HG03378 (cell line): ENCODE measurements around the gene GRID1.

Experiments
- ATAC-seq: cut with Tn5 transposase; IDR thresholded peaks from one replicate; pipeline ENCODE4 v1.9.1; 2021; ENCODE audit warnings: mild to moderate bottlenecking, moderate library complexity; ENCODE audit not compliant: unreplicated experiment

GRID1 gene

GRCh38 chr10:86366033-86366901 is at the start of gene GRID1:
GRID1 (minus strand) TSS chr10:86366795.
- no peak for ATAC-seq

DNA sequence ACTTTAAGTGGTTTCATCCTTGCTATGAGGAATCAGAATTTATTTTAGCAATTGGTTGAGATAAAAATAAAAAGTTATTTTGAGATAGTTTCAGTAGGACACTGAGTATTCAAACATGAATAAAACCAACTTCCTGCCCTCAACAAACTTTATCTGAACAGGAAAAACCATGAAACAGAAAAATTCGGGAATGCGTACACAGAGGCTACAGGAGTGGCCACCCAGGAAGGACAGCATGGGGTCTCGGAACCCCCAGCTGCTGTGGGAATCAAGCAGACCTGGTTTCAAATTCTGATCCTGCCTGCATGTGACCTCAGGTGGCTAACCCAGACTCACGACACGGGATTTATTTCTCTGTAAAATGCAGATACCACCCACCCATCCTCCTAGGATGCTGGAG is 49.0 kb upstream of the GRID1 start:
- no peak for ATAC-seq

DNA sequence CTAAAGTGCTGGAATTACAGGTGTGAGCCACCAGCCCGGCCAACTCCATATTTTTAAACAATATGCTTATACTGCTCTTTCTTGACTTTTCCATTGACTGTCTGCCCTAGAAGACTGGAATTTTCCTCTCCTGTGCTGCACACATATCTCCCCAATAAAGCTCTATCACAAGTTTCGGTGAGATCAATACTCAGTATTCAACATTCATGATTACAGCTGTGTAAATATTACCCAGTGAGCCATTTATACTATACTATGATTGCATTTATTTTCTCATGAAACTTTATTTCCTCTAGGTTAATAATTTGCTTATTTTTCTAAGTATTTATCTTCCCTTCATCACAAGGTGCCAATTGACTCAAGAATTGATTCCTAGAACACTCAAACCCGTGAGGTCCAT is 48.5 kb upstream of the GRID1 start:
- ATAC-seq = no peak

DNA sequence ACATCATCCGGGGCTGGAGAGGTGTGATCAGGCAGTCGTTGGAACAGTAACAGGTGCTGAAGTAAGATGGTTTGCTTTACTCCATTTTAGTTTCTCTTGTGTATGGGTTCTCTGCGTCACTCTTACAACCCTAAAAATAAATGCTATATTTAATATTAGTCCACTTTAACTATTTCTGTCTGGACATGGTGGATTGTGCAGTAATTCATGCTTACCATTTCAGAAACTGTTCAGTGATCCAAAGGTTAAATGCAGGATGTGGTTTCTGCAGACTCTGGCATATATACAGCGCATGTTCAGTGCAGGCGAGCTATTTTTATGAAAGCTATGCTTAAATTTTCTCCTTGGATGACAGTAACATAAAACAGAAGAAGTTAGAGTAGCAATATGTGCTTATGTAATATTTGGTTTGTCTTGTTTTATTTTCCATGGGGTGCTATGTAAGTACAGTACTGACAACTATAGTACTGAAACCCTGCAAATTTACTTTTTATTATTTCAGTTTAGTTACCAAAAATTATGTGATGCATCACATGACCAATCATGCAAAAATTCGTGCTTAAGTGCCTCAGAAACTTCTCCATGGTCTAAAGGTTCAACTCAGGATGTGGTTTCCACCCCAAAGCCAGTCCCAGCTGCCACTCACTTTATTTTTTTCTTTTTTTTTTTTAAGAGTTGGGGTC is 46.6 kb upstream of the GRID1 start:
- ATAC-seq = peak; percentile 85

GRCh38 chr10:86411852-86412560 is 45.4 kb upstream of the GRID1 start:
- ATAC-seq = no peak

GRCh38 chr10:86411281-86411841 is 44.8 kb upstream of the GRID1 start:
- peak; percentile 56 for ATAC-seq

GRCh38 chr10:86410542-86411124 is 44.0 kb upstream of the GRID1 start:
- no peak for ATAC-seq

GRCh38 chr10:86409183-86409582 is 42.6 kb upstream of the GRID1 start:
- no peak for ATAC-seq

DNA sequence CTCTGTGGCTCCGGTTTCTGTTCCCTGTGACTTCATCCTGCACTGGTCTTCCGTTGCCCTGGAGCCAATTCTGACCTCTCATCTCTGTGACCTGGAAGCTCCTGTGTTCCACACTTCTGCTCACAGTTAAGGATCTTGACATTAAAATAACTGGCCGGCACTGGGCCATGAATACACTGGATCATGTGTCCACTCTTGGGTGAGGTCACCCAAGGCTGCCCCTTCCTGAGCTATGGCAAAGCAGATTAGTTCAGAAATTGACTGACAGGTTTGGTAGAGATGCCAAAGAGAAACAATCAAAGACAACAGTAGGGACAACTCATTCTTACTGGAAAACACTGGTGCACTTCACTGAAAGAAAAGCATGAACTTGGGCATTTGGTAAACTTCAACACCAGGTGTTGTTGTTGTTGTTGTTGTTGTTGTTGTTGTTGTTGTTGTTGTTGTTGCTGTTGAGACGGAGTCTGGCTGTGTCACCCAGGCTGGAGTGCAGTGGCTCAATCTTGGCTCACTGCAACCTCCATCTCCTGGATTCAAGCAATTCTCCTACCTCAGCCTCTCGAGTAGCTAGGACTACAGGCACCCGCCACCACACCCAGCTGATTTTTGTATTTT is 36.7 kb upstream of the GRID1 start:
- ATAC-seq = no peak

- ATAC-seq = no peak
Observed at GRCh38 chr10:86402283-86402941, 35.8 kb upstream of the GRID1 start.

DNA sequence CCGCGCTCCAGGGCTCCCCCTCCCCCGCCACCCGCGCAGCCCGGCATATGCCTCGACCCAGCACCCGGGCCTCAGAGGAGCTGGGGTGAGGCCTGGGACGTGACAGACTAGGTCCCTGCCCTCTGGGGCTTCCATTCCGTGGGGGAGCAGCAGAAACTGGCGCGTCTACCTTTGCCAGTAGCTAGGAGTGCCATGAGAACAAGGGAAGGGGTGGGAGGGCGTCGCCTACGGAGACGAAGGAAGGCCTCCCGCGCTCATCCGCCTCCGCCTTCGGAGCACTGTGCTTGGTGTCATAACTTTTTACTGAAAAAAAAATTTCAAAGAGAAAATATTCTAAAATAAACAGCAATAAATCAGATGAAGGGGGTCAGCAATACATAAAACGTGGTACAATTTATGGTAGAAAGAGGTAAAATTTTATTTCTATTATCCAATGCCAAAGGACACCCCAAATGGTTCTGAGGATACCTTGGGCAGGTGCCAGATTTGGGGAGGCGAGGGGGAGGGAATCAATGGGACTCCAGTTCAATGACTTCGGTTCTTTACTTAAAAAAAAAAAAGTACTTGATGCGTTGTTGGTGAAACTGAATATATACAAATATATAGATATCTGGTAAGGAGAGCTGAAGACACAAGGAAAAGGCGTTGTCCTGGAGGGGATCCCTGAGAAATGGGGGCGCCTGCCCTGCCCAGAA is 35.1 kb upstream of the GRID1 start:
- ATAC-seq = no peak

DNA sequence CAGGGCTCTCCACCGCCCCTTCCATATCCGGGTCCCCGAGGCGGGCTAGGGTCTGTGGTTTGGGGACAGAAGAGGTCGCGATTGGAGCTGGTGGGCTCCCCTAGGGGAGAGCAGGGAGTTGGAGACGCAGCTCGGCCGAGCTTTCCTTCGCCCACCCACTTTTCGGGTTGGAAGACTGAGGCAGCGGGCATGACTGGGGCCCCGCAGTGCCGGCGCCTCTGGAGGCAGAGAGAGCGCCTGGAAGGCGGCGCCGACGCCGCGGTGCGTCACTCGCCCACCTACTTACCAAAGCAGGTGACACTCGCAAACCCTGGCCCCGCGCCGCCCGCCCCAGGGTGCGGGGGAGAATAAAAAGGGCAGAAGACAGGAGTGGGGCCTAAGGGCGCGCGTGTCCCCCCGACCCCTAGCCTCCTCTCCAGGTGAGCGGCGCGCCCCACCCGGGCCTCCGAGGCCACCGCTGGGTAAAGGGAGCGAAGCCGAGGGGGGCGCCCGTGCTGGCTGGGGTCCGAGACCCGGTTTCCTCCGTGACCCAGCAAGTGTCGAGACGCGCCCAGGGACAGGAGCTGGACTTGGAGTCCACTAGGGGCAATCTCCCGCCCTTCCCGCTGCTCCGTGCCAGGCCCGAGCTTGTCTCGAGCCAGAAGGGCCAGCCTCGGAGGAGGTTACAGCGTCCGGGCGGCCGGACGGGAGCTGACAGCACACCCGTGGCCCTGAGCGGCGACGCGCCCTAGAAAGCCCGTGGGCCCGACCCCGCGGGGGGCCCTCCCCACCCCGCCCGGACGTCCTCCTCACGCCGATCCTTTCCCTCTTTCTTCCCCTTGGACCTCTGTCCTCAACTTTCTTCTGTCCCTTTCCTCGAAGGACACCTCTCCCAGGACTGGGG is 34.4 kb upstream of the GRID1 start:
- ATAC-seq = peak; percentile 28

- peak; percentile 82 for ATAC-seq
Observed at GRCh38 chr10:86399879-86400704, 33.5 kb upstream of the GRID1 start.

DNA sequence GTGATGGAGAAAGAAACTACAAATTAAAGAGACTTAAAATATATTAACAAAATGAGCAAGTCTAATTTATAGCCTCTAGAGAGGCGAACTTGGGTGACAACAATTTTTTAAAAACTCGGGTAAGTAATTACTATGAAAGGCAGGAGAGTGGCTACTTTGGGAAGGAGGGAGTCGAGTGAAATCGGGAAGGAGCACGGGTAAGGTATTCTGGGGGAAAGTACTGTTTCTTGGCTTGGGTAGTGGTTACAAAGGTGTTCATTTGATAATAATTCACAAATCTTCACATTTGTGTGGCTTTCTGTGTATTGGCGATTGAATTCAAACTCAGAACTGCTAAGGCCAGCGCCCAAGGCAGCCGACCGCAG is 32.9 kb upstream of the GRID1 start:
- ATAC-seq = no peak

DNA sequence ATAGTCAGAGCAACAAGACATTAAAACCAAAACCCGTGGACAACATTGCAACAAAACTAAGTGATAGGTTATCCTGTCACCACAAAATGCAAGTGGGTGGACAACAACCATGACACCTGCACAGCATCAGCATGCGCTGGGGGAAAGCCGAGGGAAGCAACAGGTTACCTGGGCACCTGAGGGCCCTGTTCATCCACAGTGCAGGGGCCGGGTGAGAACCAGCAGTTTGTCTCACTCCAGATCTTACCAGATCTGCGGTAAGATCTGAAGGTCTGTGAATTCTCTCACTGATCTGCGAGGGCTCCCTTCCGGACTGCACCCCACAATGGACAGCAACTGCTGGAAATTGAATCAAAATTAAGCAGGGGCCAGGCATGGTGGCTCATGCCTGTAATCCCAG is 30.5 kb upstream of the GRID1 start:
- ATAC-seq = no peak

GRCh38 chr10:86393862-86394455 is 27.4 kb upstream of the GRID1 start:
- no peak for ATAC-seq

DNA sequence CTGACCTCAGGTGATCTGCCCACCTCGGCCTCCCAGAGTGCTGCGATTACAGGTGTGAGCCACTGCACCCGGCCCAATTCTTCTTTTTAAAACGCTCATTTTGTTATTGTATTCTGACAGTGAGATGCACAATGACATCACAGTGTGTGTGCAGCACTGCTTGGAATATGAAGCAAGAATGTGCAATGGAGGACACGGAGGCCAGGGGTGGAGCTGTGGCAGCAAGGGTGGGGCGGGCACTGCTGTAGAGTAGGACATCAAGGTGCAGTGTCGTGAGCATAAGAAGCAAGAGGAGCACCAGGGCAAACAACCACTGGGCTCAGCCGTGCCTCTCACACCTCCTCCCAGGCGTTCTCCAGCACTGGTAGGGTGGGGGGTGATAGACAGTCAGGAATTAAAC is 26.8 kb upstream of the GRID1 start:
- ATAC-seq = no peak
